ENCODE measurements around the gene NLN.

GRCh38 chr5:65800775-65801174 is 78.8 kb downstream of the NLN start:
- TF ChIP-seq, protein P1, sequence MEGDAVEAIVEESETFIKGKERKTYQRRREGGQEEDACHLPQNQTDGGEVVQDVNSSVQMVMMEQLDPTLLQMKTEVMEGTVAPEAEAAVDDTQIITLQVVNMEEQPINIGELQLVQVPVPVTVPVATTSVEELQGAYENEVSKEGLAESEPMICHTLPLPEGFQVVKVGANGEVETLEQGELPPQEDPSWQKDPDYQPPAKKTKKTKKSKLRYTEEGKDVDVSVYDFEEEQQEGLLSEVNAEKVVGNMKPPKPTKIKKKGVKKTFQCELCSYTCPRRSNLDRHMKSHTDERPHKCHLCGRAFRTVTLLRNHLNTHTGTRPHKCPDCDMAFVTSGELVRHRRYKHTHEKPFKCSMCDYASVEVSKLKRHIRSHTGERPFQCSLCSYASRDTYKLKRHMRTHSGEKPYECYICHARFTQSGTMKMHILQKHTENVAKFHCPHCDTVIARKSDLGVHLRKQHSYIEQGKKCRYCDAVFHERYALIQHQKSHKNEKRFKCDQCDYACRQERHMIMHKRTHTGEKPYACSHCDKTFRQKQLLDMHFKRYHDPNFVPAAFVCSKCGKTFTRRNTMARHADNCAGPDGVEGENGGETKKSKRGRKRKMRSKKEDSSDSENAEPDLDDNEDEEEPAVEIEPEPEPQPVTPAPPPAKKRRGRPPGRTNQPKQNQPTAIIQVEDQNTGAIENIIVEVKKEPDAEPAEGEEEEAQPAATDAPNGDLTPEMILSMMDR (conservative IDR thresholded peaks at IDR 0.05; ENCODE audit: low read length) = no peak
- no peak for TF ChIP-seq EZH2phosphoT487 (IDR thresholded peaks at IDR 0.05; ENCODE audit: borderline replicate concordance)
